ENCODE data around the gene IGFBP4.

IGFBP4 gene

GRCh38 chr17:40487371-40488020 is 44.2 kb downstream of the IGFBP4 start:
- DNase-seq (ENCODE audit: extremely low read depth, low read depth): no peak
- no peak for TF ChIP-seq CTCF (IDR thresholded peaks at IDR 0.05; ENCODE audit: low read depth, low read length)

GRCh38 chr17:40490289-40490853 is 47.1 kb downstream of the IGFBP4 start:
- DNase-seq (ENCODE audit: extremely low read depth, low read depth): no peak
- no peak for TF ChIP-seq CTCF (IDR thresholded peaks at IDR 0.05; ENCODE audit: low read depth, low read length)

- no peak for TF ChIP-seq CTCF (IDR thresholded peaks at IDR 0.05; ENCODE audit: low read depth, low read length)
- DNase-seq (ENCODE audit: extremely low read depth, low read depth): no peak
Measured at GRCh38 chr17:40490982-40491381, 47.7 kb downstream of the IGFBP4 start.

- no peak for TF ChIP-seq CTCF (IDR thresholded peaks at IDR 0.05; ENCODE audit: low read depth, low read length)
- DNase-seq (ENCODE audit: extremely low read depth, low read depth): no peak
Measured at GRCh38 chr17:40491486-40491885, 48.2 kb downstream of the IGFBP4 start.

GRCh38 chr17:40493697-40494096 is 50.4 kb downstream of the IGFBP4 start:
- TF ChIP-seq CTCF (IDR thresholded peaks at IDR 0.05; ENCODE audit: low read depth, low read length): no peak

GRCh38 chr17:40495140-40495539 is 51.9 kb downstream of the IGFBP4 start:
- DNase-seq (ENCODE audit: extremely low read depth, low read depth): no peak
- no peak for TF ChIP-seq CTCF (IDR thresholded peaks at IDR 0.05; ENCODE audit: low read depth, low read length)

More at GRCh38 chr17:40493697-40494096, 50.4 kb downstream of the IGFBP4 start:
- DNase-seq (ENCODE audit: extremely low read depth, low read depth): no peak

GRCh38 chr17:40496170-40496569 is 52.9 kb downstream of the IGFBP4 start:
- no peak for TF ChIP-seq CTCF (IDR thresholded peaks at IDR 0.05; ENCODE audit: low read depth, low read length)
- no peak for DNase-seq (ENCODE audit: extremely low read depth, low read depth)
